ENCODE data around the gene CTU2.

Gene CTU2

DNA sequence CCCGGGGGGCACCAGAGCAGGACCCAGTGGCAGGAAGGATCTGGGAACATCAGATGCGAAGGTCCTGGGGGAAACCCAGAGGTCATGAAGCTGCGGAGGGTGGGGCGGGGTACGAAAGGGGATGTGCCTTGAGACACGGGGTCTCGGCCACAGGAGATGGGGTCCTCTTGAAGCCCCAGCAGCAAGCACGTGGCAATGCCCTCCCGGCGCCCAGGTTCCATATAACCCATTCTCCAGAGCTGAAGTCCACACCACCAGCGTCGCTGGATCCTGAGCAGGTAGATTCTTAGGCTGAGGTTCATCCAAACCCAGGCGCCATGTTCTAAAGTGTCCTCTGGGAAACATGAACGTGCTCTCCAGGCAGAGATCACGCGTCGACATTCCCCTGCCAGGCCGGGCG lies 57.8 kb downstream of the CTU2 start:
- DNase-seq, result no peak

DNA sequence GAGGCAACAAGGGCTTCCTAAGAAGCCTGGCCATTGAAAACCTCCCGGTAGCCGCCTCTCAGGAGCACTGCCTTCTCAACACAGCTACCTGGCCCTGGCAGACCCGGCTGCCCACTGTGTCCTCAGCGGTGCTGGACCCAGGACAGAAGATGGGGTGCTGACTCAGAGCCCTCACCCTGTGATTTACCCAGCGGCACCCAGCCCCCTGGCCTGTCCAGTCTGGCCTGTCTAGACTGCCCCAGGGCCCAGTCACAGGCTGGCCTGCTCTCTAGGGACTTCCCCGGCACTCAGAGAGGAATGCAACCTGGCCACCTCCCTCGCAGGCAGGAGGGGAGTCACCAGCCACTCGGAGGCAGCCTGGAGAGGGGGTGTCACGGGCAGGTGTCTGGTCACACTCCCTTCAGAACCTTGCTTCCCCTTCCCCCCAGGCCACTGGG lies 58.6 kb downstream of the CTU2 start:
- DNase-seq, result no peak

All from COR-L47 (cell line).